ENCODE results near the gene PITPNC1. TPM values are rescaled to one million over a fixed set of nuclear protein-coding genes. Genes with fewer than 3 reads are reported as not detected.

Gene PITPNC1
- polyA plus RNA-seq, 1 experiment: 9.1 TPM

GRCh38 chr17:67588326-67588725 is 211.2 kb downstream of the PITPNC1 start:
- DNase-seq (ENCODE audit: low read depth, low spot score): no peak
- H3K27me3 ChIP-seq (ENCODE audit: control insufficient read depth, insufficient read depth, low read length): no peaks in the 10 kb centered on the region
- ChIA-PET CTCF (no interaction called here), POLR2A (no interaction called here)
- no peak for TF ChIP-seq CTCF (IDR thresholded peaks at IDR 0.05; ENCODE audit: low read depth, low read length)
- H3K4me3 ChIP-seq (ENCODE audit: low read depth, low read length): no peak overlapping the region
- H3K27ac ChIP-seq (ENCODE audit: low read depth, low read length): no peak overlapping the region
- no peaks in the 10 kb centered on the region for H3K9me3 ChIP-seq (ENCODE audit: control insufficient read depth, insufficient read depth, low read length)

GRCh38 chr17:67594115-67594880 is 217.2 kb downstream of the PITPNC1 start:
- Histone ChIP-seq H3K9me3 (ENCODE audit: control insufficient read depth, insufficient read depth, low read length) (no peaks in the 10 kb centered on the region), H3K27me3 (ENCODE audit: control insufficient read depth, insufficient read depth, low read length) (no peaks in the 10 kb centered on the region), H3K27ac (ENCODE audit: low read depth, low read length) (no peak overlapping the region), H3K4me3 (ENCODE audit: low read depth, low read length) (no peak overlapping the region)
- CTCF ChIA-PET: no interaction called here
- no peak for TF ChIP-seq CTCF (IDR thresholded peaks at IDR 0.05; ENCODE audit: low read depth, low read length)
- no peak for DNase-seq (ENCODE audit: low read depth, low spot score)
- POLR2A ChIA-PET: interaction anchor here (0.6 kb wide), 1 partner anchor 523 kb away, joined by 4 read pairs; no protein-coding TSS in a partner anchor

- no peak for DNase-seq (ENCODE audit: low read depth, low spot score)
- H3K27me3 ChIP-seq (ENCODE audit: control insufficient read depth, insufficient read depth, low read length): no peaks in the 10 kb centered on the region
- no peak overlapping the region for H3K4me3 ChIP-seq (ENCODE audit: low read depth, low read length)
- no peaks in the 10 kb centered on the region for H3K9me3 ChIP-seq (ENCODE audit: control insufficient read depth, insufficient read depth, low read length)
- CTCF ChIA-PET: no interaction called here
- POLR2A ChIA-PET: no interaction called here
- no peak for TF ChIP-seq CTCF (IDR thresholded peaks at IDR 0.05; ENCODE audit: low read depth, low read length)
- H3K27ac ChIP-seq (ENCODE audit: low read depth, low read length): no peak overlapping the region
Observed at GRCh38 chr17:67600408-67600807, 223.3 kb downstream of the PITPNC1 start.

- CTCF ChIA-PET: interaction anchor here (1.3 to 3.1 kb wide), 4 partner anchors 161 to 227 kb away, joined by 3 to 9 read pairs (median 4); no protein-coding TSS in a partner anchor
Observed at GRCh38 chr17:67601897-67602296, 224.8 kb downstream of the PITPNC1 start.

More at GRCh38 chr17:67601897-67602296, 224.8 kb downstream of the PITPNC1 start:
- Histone ChIP-seq H3K4me3 (ENCODE audit: low read depth, low read length) (no peak overlapping the region), H3K27me3 (ENCODE audit: control insufficient read depth, insufficient read depth, low read length) (no peaks in the 10 kb centered on the region), H3K9me3 (ENCODE audit: control insufficient read depth, insufficient read depth, low read length) (no peaks in the 10 kb centered on the region), H3K27ac (ENCODE audit: low read depth, low read length) (no peak overlapping the region)
- no peak for TF ChIP-seq CTCF (IDR thresholded peaks at IDR 0.05; ENCODE audit: low read depth, low read length)
- DNase-seq (ENCODE audit: low read depth, low spot score): no peak
- POLR2A ChIA-PET: interaction anchor here (0.6 kb wide), 1 partner anchor 108 kb away, joined by 3 read pairs; no protein-coding TSS in a partner anchor
